Measurements from ENCODE around the gene TMPRSS11E.

- TF ChIP-seq CTCF (IDR thresholded peaks at IDR 0.05; ENCODE audit: low read depth, low read length) (no peak), EZH2phosphoT487 (IDR thresholded peaks at IDR 0.05; ENCODE audit: low read depth) (no peak)
Measured at GRCh38 chr4:68407868-68408190, 39.4 kb upstream of the TMPRSS11E start.
